Lower lobe of right lung (tissue), 2 donors: ENCODE results near the gene METTL9. TPM values are rescaled to one million over a fixed set of nuclear protein-coding genes. Genes with fewer than 3 reads are reported as not detected.

Source experiments
- ATAC-seq, 2 donors: fragments of 200-7000 bp; cut with Tn5 transposase; one replicate each; pipeline ENCODE4 v1.9.1; 2020 to 2022; ENCODE audit warnings: mild to moderate bottlenecking in 2 of 2, moderate library complexity in 2 of 2
- DNase-seq: peaks from one replicate; pipeline ENCODE4 v3.0.0-alpha.2; 2020
- H3K27ac ChIP-seq: fragments of 200-600 bp; one replicate; pipeline ENCODE4 v1.8.0; 2022
- H3K27me3 ChIP-seq: fragments of 200-600 bp; one replicate; pipeline ENCODE4 v1.8.0; 2022; ENCODE audit warnings: low read depth
- H3K36me3 ChIP-seq: fragments of 200-600 bp; one replicate; pipeline ENCODE4 v1.8.0; 2022; ENCODE audit warnings: mild to moderate bottlenecking
- H3K4me1 ChIP-seq: fragments of 200-600 bp; one replicate; pipeline ENCODE4 v1.8.0; 2022
- H3K4me3 ChIP-seq: fragments of 200-600 bp; one replicate; pipeline ENCODE4 v1.8.0; 2022; ENCODE audit warnings: mild to moderate bottlenecking
- H3K9me3 ChIP-seq: fragments of 200-600 bp; one replicate; pipeline ENCODE4 v1.8.0; 2022
- intact Hi-C: fragments of 100-400 bp; cut with DNase I; formaldehyde crosslinking; loops from one replicate; pipeline ENCODE4 v1.11.0; 2022
- total RNA-seq: library from RNA; stranded (reverse); fragmentation: NEBNext Ultra II Directional; extraction: Animal tissue kit (Norgen Biotek cat#: 25700); gene quantifications from one replicate; pipeline ENCODE4 v1.2.1, GENCODE V29; 2021
- TF ChIP-seq, protein P1 (sequence below): fragments of 200-600 bp; IDR thresholded peaks from one replicate; pipeline ENCODE4 v1.8.0; 2022; ENCODE audit warnings: antibody characterized with exemption, mild to moderate bottlenecking
- donor health status: DM: no; HTN: yes; CAD: no; lungs with severe emphysema.

The METTL9 gene
- total RNA-seq, 1 donor from 2014 or later = 74.1 TPM

- Histone ChIP-seq H3K4me1 (peaks cover under 1% of the 10 kb centered on the region), H3K27ac (no peak overlapping the region), H3K36me3 (no peaks in the 10 kb centered on the region), H3K27me3 (peaks cover 2% of the 10 kb centered on the region), H3K4me3 (no peak overlapping the region), H3K9me3 (no peaks in the 10 kb centered on the region)
- intact Hi-C loops = no loop called here
- ATAC-seq (no peak), DNase-seq (no peak)
- TF ChIP-seq, protein P1, sequence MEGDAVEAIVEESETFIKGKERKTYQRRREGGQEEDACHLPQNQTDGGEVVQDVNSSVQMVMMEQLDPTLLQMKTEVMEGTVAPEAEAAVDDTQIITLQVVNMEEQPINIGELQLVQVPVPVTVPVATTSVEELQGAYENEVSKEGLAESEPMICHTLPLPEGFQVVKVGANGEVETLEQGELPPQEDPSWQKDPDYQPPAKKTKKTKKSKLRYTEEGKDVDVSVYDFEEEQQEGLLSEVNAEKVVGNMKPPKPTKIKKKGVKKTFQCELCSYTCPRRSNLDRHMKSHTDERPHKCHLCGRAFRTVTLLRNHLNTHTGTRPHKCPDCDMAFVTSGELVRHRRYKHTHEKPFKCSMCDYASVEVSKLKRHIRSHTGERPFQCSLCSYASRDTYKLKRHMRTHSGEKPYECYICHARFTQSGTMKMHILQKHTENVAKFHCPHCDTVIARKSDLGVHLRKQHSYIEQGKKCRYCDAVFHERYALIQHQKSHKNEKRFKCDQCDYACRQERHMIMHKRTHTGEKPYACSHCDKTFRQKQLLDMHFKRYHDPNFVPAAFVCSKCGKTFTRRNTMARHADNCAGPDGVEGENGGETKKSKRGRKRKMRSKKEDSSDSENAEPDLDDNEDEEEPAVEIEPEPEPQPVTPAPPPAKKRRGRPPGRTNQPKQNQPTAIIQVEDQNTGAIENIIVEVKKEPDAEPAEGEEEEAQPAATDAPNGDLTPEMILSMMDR = no peak
Observed at GRCh38 chr16:21703156-21703555, 103.8 kb downstream of the METTL9 start.

GRCh38 chr16:21703589-21704174 is 104.3 kb downstream of the METTL9 start:
- no peak for DNase-seq
- no peaks in the 10 kb centered on the region for H3K9me3 ChIP-seq
- peaks cover 6% of the 10 kb centered on the region for H3K4me1 ChIP-seq
- peaks cover 4% of the 10 kb centered on the region for H3K27me3 ChIP-seq
- H3K4me3 ChIP-seq = no peak overlapping the region
- H3K27ac ChIP-seq = no peak overlapping the region
- no peaks in the 10 kb centered on the region for H3K36me3 ChIP-seq
- TF ChIP-seq, protein P1 = no peak
- no peak for ATAC-seq
- intact Hi-C loops = no loop called here

DNA sequence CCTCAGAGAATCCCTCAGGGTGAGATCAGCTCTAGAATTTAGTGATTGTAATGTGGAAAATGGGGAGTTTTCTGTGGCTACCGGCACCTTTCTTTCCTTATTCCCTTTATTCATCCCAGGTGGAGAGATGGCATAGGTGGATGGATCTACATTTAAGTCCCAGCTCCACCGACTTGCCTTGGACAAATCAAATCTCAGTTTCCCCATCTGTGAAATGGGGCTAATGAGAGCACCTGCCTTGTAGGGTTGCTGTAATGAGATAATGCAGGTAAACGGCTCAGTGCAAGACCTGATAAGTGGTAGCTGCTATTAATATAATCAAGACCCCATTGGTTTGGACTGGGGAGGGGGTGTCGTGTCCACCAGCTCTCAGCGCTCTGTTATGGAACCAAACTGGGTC is 104.9 kb downstream of the METTL9 start:
- peaks cover 4% of the 10 kb centered on the region for H3K27me3 ChIP-seq
- peaks cover 6% of the 10 kb centered on the region for H3K4me1 ChIP-seq
- no peaks in the 10 kb centered on the region for H3K36me3 ChIP-seq
- ATAC-seq (no peak), DNase-seq (no peak)
- intact Hi-C loops = no loop called here
- no peaks in the 10 kb centered on the region for H3K9me3 ChIP-seq
- TF ChIP-seq, protein P1 = no peak
- H3K27ac ChIP-seq = no peak overlapping the region
- H3K4me3 ChIP-seq = no peak overlapping the region

DNA sequence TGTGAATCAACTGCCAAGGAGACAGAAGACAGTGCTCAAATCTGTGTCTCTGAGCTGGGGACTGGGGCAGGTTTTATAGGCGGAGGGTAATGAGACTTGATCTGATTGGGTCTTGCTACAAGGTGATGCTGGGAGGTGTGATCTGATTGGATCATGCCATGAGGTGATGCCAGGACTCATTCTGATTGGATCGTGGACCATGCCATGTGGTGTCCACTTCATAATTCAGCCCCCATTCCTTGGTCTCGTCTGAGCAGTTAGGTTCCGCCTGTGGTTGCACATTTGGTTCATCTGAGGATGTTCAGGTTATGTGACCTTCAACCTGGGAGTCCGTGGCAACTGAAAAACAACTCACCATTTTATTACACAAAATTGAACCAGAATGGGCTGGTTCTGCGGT is 105.4 kb downstream of the METTL9 start:
- no peak overlapping the region for H3K27ac ChIP-seq
- intact Hi-C loops = no loop called here

More for the DNA sequence above, 105.4 kb downstream of the METTL9 start:
- no peak for DNase-seq
- TF ChIP-seq, protein P1 = no peak
- H3K27me3 ChIP-seq = peaks cover 4% of the 10 kb centered on the region
- H3K4me1 ChIP-seq = peaks cover 6% of the 10 kb centered on the region
- ATAC-seq = no peak
- no peak overlapping the region for H3K4me3 ChIP-seq
- no peaks in the 10 kb centered on the region for H3K36me3 ChIP-seq
- no peaks in the 10 kb centered on the region for H3K9me3 ChIP-seq

Other genes with a start within 250 kb of the METTL9 start
- 103 TPM for gene IGSF6, start 53.0 kb downstream of the METTL9 start, total RNA-seq
- 0.92 TPM for gene OTOA, start 64.4 kb downstream of the METTL9 start, total RNA-seq